A549 (cell line): ENCODE measurements around the gene NR3C2. TPM values are rescaled to one million over a fixed set of nuclear protein-coding genes. Genes with fewer than 3 reads are reported as not detected.

Experiments
- ATAC-seq, 2 experiments: fragments of 200-7000 bp in 1 of 2; fragments of >200 bp in 1 of 2; cut with Nextera tagmentation in 1 of 2; cut with Tn5 transposase in 1 of 2; 3 replicates each; pipeline versions ENCODE4 v1.8.0 to v1.9.1; 2018 to 2020; ENCODE audit warnings: mild to moderate bottlenecking in 1 of 2, moderate library complexity in 1 of 2
- CTCF ChIA-PET: fragments of 300-600 bp; sonication (Branson Sonifier 250); formaldehyde crosslinking; extraction: SDS; loops from one replicate; lab custom pipeline; 2021; ENCODE audit warnings: antibody characterized with exemption, inconsistent platforms; lab: Yijun Ruan, JAX
- POLR2A ChIA-PET: fragments of 350-600 bp; formaldehyde crosslinking; extraction: SDS; loops from one replicate; lab custom pipeline; 2021; ENCODE audit warnings: antibody characterized with exemption, inconsistent platforms; lab: Yijun Ruan, JAX
- DNase-seq, 2 experiments: peaks; one replicate each; pipeline versions ENCODE4 v3.0.0 to v3.0.0-alpha.2; 2011 to 2016; ENCODE audit warnings: low read depth in 1 of 2, low spot score in 1 of 2
- FAIRE-seq: peaks from 2 replicates; lab custom pipeline; 2011; peaks lifted over from hg19 to GRCh38; lab: Jason Lieb, UNC
- H3K27ac ChIP-seq, 2 experiments: fragments of >200 bp; sonication (Bioruptor Twin); formaldehyde crosslinking; 3 replicates each; pipeline ENCODE4 v1.5.1; 2016 to 2017
- H3K4me1 ChIP-seq: fragments of >200 bp; sonication (Bioruptor Twin); formaldehyde crosslinking; 3 replicates; pipeline ENCODE4 v1.6.1; 2016
- H3K4me2 ChIP-seq: fragments of >200 bp; sonication (Bioruptor Twin); formaldehyde crosslinking; 3 replicates; pipeline ENCODE4 v1.6.1; 2016
- H3K4me3 ChIP-seq: fragments of >200 bp; sonication (Bioruptor Twin); formaldehyde crosslinking; 3 replicates; pipeline ENCODE4 v1.5.1; 2016
- H3K9me3 ChIP-seq: fragments of >200 bp; sonication (Bioruptor Twin); formaldehyde crosslinking; 3 replicates; pipeline ENCODE4 v1.6.1; 2016
- BCL3 ChIP-seq: fragments of >200 bp; sonication (Bioruptor Twin); formaldehyde crosslinking; IDR thresholded peaks from 3 replicates; pipeline ENCODE4 v1.6.1; 2016
- CBX8 ChIP-seq: fragments of 200-600 bp; sonication (generic); IDR thresholded peaks from 2 replicates; pipeline ENCODE4 v1.6.1; 2016
- CEBPB ChIP-seq, 2 experiments: fragments of >200 bp in 1 of 2; sonication (Bioruptor Twin) in 1 of 2; formaldehyde crosslinking in 1 of 2; IDR thresholded peaks; 2 replicates each; pipeline ENCODE4 v1.6.1; 2012 to 2016
- CHD4 ChIP-seq: fragments of 200-600 bp; sonication (generic); IDR thresholded peaks from 2 replicates; pipeline ENCODE4 v1.6.1; 2016; ENCODE audit warnings: antibody characterized with exemption, mild to moderate bottlenecking, borderline replicate concordance
- CTCF ChIP-seq: fragments of >200 bp; sonication (Bioruptor Twin); formaldehyde crosslinking; IDR thresholded peaks from 3 replicates; pipeline ENCODE4 v1.5.1; 2016
- EHF ChIP-seq: fragments of 250-450 bp; sonication (Bioruptor Pico); IDR thresholded peaks from 2 replicates; pipeline ENCODE4 v1.5.0; 2020; ENCODE audit warnings: mild to moderate bottlenecking
- EHMT2 ChIP-seq: fragments of 200-600 bp; sonication (generic); IDR thresholded peaks from 2 replicates; pipeline ENCODE4 v1.6.1; 2016; ENCODE audit warnings: antibody characterized with exemption, low read depth, mild to moderate bottlenecking, moderate library complexity
- ELK1 ChIP-seq: fragments of 150-350 bp; IDR thresholded peaks from 2 replicates; pipeline ENCODE4 v1.6.1; 2014; ENCODE audit warnings: low read depth, mild to moderate bottlenecking, low read length
- ESRRA ChIP-seq: fragments of 150-350 bp; IDR thresholded peaks from 2 replicates; pipeline ENCODE4 v1.6.1; 2014; ENCODE audit warnings: mild to moderate bottlenecking, low read length, borderline replicate concordance
- FOSB ChIP-seq: fragments of 250-450 bp; sonication (Bioruptor Pico); IDR thresholded peaks from 2 replicates; pipeline ENCODE4 v1.5.0; 2020; ENCODE audit warnings: mild to moderate bottlenecking, moderate library complexity
- FOXS1 ChIP-seq: fragments of 250-450 bp; sonication (Bioruptor Pico); IDR thresholded peaks from 2 replicates; pipeline ENCODE4 v1.5.0; 2020; ENCODE audit warnings: mild to moderate bottlenecking, moderate library complexity
- HEYL ChIP-seq: fragments of 250-450 bp; sonication (Bioruptor Pico); IDR thresholded peaks from 2 replicates; pipeline ENCODE4 v1.8.0; 2021; ENCODE audit warnings: mild to moderate bottlenecking, moderate library complexity
- JUNB ChIP-seq: fragments of >200 bp; sonication (Bioruptor Twin); formaldehyde crosslinking; IDR thresholded peaks from 2 replicates; pipeline ENCODE4 v1.6.1; 2016
- KDM1A ChIP-seq: fragments of 200-600 bp; sonication (generic); IDR thresholded peaks from 2 replicates; pipeline ENCODE4 v1.6.1; 2016; ENCODE audit warnings: low read depth, mild to moderate bottlenecking
- MAFK ChIP-seq: fragments of 450-650 bp; IDR thresholded peaks from 2 replicates; pipeline ENCODE4 v1.6.1; 2014; ENCODE audit not compliant: partially characterized antibody
- NFE2L2 ChIP-seq: fragments of 150-350 bp; conservative IDR thresholded peaks from 2 replicates; pipeline ENCODE4 v1.6.1; 2014; ENCODE audit warnings: low read length
- PBX3 ChIP-seq: IDR thresholded peaks from 2 replicates; pipeline ENCODE4 v1.6.1; 2012
- RAD21 ChIP-seq, 2 experiments: fragments of >200 bp in 1 of 2; sonication (Bioruptor Twin) in 1 of 2; formaldehyde crosslinking in 1 of 2; IDR thresholded peaks in 1 of 2; conservative IDR thresholded peaks in 1 of 2; 2 replicates in 1 of 2; 3 replicates in 1 of 2; pipeline ENCODE4 v1.6.1; 2012 to 2018; ENCODE audit warnings: inconsistent platforms in 1 of 2
- REST ChIP-seq: fragments of 200-600 bp; sonication (generic); IDR thresholded peaks from 2 replicates; pipeline ENCODE4 v1.6.1; 2016; ENCODE audit warnings: antibody characterized with exemption, mild to moderate bottlenecking, moderate library complexity
- RNF2 ChIP-seq: fragments of 200-600 bp; sonication (generic); IDR thresholded peaks from 2 replicates; pipeline ENCODE4 v1.6.1; 2016; ENCODE audit warnings: low read depth, mild to moderate bottlenecking, antibody characterized with exemption, moderate library complexity, borderline replicate concordance
- SMC3 ChIP-seq: fragments of >200 bp; sonication (Bioruptor Twin); formaldehyde crosslinking; IDR thresholded peaks from 3 replicates; pipeline ENCODE4 v1.6.1; 2018; ENCODE audit warnings: inconsistent platforms
- TFCP2L1 ChIP-seq: fragments of 250-450 bp; sonication (Bioruptor Pico); IDR thresholded peaks from 2 replicates; pipeline ENCODE4 v1.5.0; 2021; ENCODE audit warnings: mild to moderate bottlenecking
- USF2 ChIP-seq: fragments of 450-650 bp; IDR thresholded peaks from 2 replicates; pipeline ENCODE4 v1.6.1; 2014; ENCODE audit warnings: antibody characterized with exemption
- ZC3H11A ChIP-seq: fragments of 450-650 bp; IDR thresholded peaks from 2 replicates; pipeline ENCODE4 v1.6.1; 2014; ENCODE audit warnings: antibody characterized with exemption, mild to moderate bottlenecking
- ZSCAN20 ChIP-seq: fragments of 250-450 bp; sonication (Bioruptor Pico); IDR thresholded peaks from 2 replicates; pipeline ENCODE4 v1.8.0; 2022; ENCODE audit warnings: mild to moderate bottlenecking, moderate library complexity
- WGBS: methylation state at CpG from one replicate; pipeline ENCODE4 v1.1.6; 2017; ENCODE audit errors: missing lambda C conversion rate; 5-methylcytosine and 5-hydroxymethylcytosine counted together
- polyA plus RNA-seq, 4 experiments: library from polyadenylated mRNA; depleted of rRNA in 3 of 4; stranded (reverse); fragments of >200 nt; fragmentation: RNase III in 1 of 4; extraction: RNeasy Plus Mini Kit Qiagen cat#74134 plus additional on column Dnase treatment in 1 of 4; gene quantifications; 2 replicates in 3 of 4; 3 replicates in 1 of 4; pipeline ENCODE4 v1.2.3, GENCODE V29; 2011 to 2017

NR3C2 gene
- polyA plus RNA-seq, 2 of the 4 experiments (the other 2 are of a cell fraction), result 0.01 to 0.03 TPM

- no peak overlapping the region for H3K27ac ChIP-seq
- no peak overlapping the region for H3K4me2 ChIP-seq
- POLR2A ChIA-PET, result no interaction called here
- no peak for DNase-seq
- no peak for ATAC-seq
- CTCF ChIA-PET, result no interaction called here
- TF ChIP-seq ZC3H11A (no peak), CBX8 (no peak), JUNB (no peak), NFE2L2 (no peak), REST (no peak), BCL3 (no peak), CHD4 (no peak), ESRRA (no peak), CTCF (no peak), ZSCAN20 (CRISPR knock-in tag) (no peak), RAD21 (conservative IDR thresholded peaks at IDR 0.05 in 1 of 2, IDR thresholded peaks at IDR 0.05 in 1 of 2) (no peak), EHF (no peak), PBX3 (no peak)
- no peak overlapping the region for H3K4me3 ChIP-seq
- no peaks in the 10 kb centered on the region for H3K9me3 ChIP-seq
- H3K4me1 ChIP-seq, result no peaks in the 10 kb centered on the region
- no peak for FAIRE-seq
- WGBS, result 0% methylated on average over 3 of the region's 3 CpGs
Measured at GRCh38 chr4:148477276-148477675, 35.1 kb upstream of the NR3C2 start.

- FAIRE-seq, result no peak
- H3K4me2 ChIP-seq, result no peak overlapping the region
- no peaks in the 10 kb centered on the region for H3K9me3 ChIP-seq
- no peak for DNase-seq
- POLR2A ChIA-PET, result no interaction called here
- no peak for TF ChIP-seq FOXS1 (CRISPR knock-in tag)
- TF ChIP-seq EHMT2, result no peak
- no peak for TF ChIP-seq SMC3
- no peak for TF ChIP-seq TFCP2L1
- TF ChIP-seq ZC3H11A, result no peak
- TF ChIP-seq CEBPB (IDR thresholded peaks at IDR 0.05), result no peak
- TF ChIP-seq MAFK, result no peak
- no peak for TF ChIP-seq ELK1
- TF ChIP-seq RNF2, result no peak
- TF ChIP-seq EHF, result no peak
- TF ChIP-seq ESRRA, result no peak
- no peak for TF ChIP-seq FOSB (CRISPR knock-in tag)
- no peak for TF ChIP-seq HEYL (CRISPR knock-in tag)
- TF ChIP-seq ZSCAN20 (CRISPR knock-in tag), result no peak
- TF ChIP-seq USF2, result no peak
- TF ChIP-seq KDM1A, result no peak
- TF ChIP-seq, all 56 proteins: peak for 0
- WGBS, result 3% methylated on average over 2 of the region's 2 CpGs
- CTCF ChIA-PET, result no interaction called here
- no peak overlapping the region for H3K4me3 ChIP-seq
- no peak overlapping the region for H3K27ac ChIP-seq
- H3K4me1 ChIP-seq, result no peaks in the 10 kb centered on the region
- ATAC-seq, result no peak
Measured at GRCh38 chr4:148469938-148470337, 27.7 kb upstream of the NR3C2 start.
